ENCODE data around the gene NDRG4.

The NDRG4 gene

GRCh38 chr16:58510776-58511628 lies 11.1 kb downstream of the NDRG4 start:
- no peak for DNase-seq

- peak; percentile 15 for DNase-seq
Measured at GRCh38 chr16:58511933-58512815, 12.2 kb downstream of the NDRG4 start.

DNA sequence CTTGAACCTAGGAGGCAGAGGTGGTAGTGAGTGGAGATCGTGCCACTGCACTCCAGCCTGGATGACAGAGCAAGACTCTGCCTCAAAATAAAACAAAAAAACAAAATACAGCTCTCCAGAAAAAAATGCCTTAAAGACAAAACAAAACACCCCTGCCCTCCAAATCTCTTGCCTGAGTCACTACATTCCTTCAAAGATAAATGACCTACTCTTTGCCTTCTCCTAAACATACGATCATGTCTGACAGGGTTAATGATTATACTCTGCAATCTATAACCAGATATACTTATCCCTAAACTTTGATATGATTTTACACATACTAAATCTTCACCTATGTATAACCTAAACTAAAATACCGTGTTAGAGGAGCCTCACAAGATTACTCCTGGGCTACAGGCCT lies 13.9 kb downstream of the NDRG4 start:
- no peak for DNase-seq

- peak; percentile 43 for DNase-seq
Measured at GRCh38 chr16:58515125-58515870, 15.4 kb downstream of the NDRG4 start, which contains the start of gene SETD6. Gene SETD6 (plus strand): TSS chr16:58515517. CDS start chr16:58515538, 21 bp downstream.

GRCh38 chr16:58515871-58516767 lies 16.2 kb downstream of the NDRG4 start:
- DNase-seq: no peak

DNA sequence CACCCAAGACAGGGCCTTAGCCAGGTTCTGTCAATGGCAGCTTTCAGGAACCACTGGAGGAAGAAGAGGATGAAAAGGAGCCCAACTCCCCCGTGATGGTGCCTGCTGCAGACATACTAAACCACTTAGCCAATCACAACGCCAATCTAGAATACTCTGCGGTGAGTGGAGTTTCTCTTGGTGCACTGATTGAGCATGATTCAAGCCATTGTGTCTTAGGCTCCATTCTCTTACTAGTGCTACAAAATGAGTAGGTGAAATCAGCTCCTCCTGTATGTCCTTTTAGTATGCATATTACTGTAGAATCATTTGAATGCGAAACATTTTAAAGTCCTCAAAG lies 16.8 kb downstream of the NDRG4 start:
- no peak for DNase-seq

DNA sequence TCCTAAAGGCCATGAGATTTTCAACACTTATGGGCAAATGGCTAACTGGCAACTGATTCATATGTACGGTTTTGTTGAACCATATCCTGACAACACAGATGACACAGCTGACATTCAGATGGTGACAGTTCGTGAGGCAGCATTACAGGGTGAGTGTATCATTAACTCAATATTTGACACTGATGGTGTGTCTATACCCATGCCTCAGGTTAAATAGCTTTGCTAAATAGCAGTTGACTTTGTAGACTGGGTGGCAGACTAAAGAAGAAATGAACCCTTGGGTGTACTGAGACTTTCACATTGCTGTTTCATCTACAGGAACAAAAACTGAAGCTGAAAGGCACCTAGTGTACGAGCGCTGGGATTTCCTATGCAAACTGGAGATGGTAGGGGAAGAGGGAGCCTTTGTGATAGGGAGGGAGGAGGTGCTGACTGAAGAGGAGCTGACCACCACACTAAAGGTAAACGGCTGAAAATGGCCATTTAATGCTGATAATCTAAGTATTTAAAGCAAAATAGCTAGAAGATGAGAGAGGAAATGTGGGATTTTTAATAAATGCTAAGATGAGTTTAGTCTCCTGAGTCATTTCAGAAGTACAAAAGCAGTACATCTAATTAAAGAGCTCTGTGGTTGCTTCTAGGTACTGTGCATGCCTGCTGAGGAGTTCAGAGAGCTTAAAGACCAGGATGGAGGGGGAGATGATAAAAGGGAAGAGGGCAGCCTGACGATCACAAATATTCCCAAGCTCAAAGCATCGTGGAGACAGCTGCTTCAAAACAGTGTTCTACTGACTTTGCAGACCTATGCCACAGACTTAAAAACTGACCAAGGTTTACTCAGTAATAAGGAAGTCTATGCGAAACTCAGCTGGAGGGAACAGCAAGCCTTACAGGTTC lies 18.4 kb downstream of the NDRG4 start:
- no peak for DNase-seq

GRCh38 chr16:58518980-58519368 lies 19.0 kb downstream of the NDRG4 start:
- DNase-seq: no peak

- no peak for DNase-seq
Measured at GRCh38 chr16:58519707-58520106, 19.8 kb downstream of the NDRG4 start.

- DNase-seq: no peak
Measured at GRCh38 chr16:58530179-58530578, 30.2 kb downstream of the NDRG4 start.

- no peak for DNase-seq
Measured at GRCh38 chr16:58532414-58532813, 32.5 kb downstream of the NDRG4 start.

GRCh38 chr16:58533751-58534470 lies 34.0 kb downstream of the NDRG4 start:
- no peak for DNase-seq

GRCh38 chr16:58535100-58535499 lies 35.2 kb downstream of the NDRG4 start:
- no peak for DNase-seq

GRCh38 chr16:58536278-58536677 lies 36.3 kb downstream of the NDRG4 start:
- DNase-seq: no peak

DNA sequence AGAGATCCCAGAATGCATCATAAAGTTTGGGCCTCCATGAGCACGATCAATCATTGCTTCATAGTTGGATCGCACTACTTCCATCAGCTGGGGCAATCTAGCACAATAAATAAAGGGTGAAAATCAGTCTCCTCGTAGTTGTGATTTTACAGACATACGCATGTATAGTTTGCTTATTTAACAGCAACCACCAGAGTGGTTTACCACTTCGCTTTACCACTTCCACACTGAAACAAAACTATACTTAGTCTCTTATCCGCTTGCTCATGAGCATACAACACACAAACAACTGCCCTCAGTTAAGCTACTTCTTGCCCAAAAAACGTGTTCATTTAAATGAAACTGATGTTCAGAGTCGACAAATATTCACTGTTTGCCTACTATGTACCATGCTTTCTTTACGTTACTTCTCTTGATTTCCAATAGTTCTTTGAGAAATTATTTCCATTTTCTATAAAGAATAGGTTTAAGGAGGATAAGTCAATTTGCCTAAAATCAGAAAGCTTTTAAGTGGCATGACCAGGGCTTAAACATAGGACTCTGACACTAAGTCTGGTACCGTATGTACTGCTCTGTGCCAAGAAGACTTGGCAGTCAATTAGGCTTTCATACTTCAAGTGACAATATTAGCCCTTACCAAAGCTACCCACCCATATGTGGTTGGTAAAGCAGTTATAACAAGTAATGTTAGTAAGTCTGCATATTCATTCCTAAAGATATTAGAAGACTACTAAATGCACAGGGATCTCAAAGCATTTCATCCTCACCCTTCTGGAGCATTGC lies 37.4 kb downstream of the NDRG4 start:
- no peak for DNase-seq

- DNase-seq: no peak
Measured at GRCh38 chr16:58541711-58542110, 41.8 kb downstream of the NDRG4 start.

GRCh38 chr16:58542291-58542690 lies 42.3 kb downstream of the NDRG4 start:
- DNase-seq: no peak

DNA sequence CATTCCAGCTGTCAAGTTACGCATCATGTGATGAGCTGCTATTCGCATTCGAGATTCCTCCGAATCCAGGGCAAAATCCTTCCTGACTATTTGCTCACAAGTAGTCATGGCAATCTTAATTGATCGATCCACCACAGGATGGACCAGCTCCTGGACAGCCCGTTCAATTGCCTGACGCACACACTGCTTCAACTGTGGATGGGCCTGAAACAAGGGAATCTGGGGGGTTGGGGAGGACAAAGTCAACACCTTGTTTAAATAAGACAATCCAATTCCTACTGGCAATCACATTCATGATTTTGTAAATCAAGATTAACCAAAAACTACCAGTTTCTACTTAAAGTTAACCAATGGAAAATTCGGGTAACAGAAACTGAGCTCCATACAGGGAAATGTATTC lies 43.7 kb downstream of the NDRG4 start:
- DNase-seq: no peak

DNA sequence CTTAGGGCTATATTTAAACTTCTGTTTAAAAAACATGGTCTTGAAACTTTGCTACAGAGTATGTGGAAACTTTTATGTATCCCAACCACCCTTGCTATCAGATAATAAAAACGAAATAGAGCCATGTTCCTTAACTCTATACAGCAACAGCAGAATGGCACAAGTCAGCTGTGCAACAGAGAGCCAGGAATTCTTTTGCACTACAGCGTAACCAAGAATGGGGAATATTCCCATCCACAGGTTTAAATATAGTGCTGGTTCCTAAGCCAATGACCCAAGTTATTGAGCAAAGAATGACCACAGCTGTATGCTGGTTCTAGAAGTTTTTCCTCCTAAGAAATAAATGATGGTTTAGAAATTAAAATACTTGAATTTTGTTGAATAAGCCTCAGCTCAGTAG lies 48.4 kb downstream of the NDRG4 start:
- no peak for DNase-seq

DNA sequence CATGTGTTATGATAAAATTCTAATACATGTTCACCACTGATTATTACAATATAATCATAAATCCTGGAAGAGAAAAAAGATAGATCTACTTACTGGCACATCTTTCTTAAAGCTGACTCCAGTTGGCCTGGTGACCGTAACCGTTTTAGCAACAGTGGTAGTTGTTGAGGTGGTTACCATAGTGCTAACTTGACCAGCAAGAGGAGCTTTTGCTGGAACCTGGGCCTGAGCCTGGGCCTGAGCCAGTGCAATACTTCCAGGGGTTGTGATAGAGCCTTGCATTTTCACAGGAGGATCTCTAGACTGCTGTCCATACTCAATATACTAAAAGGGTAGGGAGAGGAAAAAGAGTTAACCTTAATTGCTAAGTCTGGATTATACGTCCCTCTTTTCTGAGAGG lies 51.6 kb downstream of the NDRG4 start:
- DNase-seq: no peak
